ENCODE data around the gene B3GALT6.

Gene B3GALT6

DNA sequence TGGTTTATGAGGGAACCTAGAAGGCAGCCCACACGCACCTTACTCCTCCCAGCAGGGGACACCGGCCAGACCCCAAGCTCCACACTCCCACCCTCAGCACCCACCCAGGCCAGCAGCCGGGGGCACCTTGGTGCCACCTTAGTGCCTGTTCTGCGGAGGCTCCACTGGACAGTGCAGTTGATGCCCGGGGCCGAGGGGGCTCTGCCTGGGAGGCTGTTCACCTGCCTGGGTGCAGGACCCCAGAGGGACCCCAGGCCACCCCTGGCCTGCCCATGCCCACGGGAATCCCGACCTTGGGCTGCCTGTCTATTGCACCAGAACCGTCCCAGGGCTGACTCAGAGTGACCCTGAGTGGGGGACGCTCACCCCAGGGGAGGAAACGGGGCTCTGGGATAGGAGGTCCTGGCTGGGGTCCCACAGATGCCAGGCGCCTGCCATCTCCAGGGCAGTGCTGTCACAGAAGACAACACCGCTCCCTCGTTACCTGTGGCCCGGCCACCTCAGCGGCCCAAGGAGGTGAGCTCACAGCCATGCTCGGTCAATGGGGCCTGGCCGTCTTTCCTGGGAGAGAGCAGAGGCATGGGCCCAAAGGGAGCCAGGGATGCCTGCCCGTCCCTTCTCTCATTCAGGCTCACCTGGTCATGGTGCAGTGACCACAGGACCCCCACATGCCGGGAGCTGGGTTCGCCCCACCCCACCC lies 48.9 kb downstream of the B3GALT6 start:
- DNase-seq (ENCODE audit: low read depth in 1 of 2, low spot score in 1 of 2) = no peak
- TF ChIP-seq, protein P1, sequence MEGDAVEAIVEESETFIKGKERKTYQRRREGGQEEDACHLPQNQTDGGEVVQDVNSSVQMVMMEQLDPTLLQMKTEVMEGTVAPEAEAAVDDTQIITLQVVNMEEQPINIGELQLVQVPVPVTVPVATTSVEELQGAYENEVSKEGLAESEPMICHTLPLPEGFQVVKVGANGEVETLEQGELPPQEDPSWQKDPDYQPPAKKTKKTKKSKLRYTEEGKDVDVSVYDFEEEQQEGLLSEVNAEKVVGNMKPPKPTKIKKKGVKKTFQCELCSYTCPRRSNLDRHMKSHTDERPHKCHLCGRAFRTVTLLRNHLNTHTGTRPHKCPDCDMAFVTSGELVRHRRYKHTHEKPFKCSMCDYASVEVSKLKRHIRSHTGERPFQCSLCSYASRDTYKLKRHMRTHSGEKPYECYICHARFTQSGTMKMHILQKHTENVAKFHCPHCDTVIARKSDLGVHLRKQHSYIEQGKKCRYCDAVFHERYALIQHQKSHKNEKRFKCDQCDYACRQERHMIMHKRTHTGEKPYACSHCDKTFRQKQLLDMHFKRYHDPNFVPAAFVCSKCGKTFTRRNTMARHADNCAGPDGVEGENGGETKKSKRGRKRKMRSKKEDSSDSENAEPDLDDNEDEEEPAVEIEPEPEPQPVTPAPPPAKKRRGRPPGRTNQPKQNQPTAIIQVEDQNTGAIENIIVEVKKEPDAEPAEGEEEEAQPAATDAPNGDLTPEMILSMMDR (IDR thresholded peaks at IDR 0.05; ENCODE audit: insufficient read depth, low read length) = no peak
- TF ChIP-seq, protein P2, sequence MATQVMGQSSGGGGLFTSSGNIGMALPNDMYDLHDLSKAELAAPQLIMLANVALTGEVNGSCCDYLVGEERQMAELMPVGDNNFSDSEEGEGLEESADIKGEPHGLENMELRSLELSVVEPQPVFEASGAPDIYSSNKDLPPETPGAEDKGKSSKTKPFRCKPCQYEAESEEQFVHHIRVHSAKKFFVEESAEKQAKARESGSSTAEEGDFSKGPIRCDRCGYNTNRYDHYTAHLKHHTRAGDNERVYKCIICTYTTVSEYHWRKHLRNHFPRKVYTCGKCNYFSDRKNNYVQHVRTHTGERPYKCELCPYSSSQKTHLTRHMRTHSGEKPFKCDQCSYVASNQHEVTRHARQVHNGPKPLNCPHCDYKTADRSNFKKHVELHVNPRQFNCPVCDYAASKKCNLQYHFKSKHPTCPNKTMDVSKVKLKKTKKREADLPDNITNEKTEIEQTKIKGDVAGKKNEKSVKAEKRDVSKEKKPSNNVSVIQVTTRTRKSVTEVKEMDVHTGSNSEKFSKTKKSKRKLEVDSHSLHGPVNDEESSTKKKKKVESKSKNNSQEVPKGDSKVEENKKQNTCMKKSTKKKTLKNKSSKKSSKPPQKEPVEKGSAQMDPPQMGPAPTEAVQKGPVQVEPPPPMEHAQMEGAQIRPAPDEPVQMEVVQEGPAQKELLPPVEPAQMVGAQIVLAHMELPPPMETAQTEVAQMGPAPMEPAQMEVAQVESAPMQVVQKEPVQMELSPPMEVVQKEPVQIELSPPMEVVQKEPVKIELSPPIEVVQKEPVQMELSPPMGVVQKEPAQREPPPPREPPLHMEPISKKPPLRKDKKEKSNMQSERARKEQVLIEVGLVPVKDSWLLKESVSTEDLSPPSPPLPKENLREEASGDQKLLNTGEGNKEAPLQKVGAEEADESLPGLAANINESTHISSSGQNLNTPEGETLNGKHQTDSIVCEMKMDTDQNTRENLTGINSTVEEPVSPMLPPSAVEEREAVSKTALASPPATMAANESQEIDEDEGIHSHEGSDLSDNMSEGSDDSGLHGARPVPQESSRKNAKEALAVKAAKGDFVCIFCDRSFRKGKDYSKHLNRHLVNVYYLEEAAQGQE (IDR thresholded peaks at IDR 0.05; ENCODE audit: insufficient replicate concordance, low read depth) = no peak
- TF ChIP-seq GABPA (IDR thresholded peaks at IDR 0.05; ENCODE audit: low read depth) (no peak), POLR2AphosphoS5 (IDR thresholded peaks at IDR 0.05; ENCODE audit: low read depth) (no peak), SPI1 (IDR thresholded peaks at IDR 0.05; ENCODE audit: borderline replicate concordance, low read depth) (no peak)
- Histone ChIP-seq H3K27me3 (ENCODE audit: insufficient read depth, poor library complexity, severe bottlenecking) (no peaks in the 10 kb centered on the region), H3K27ac (replicated peaks) (no peak overlapping the region), H3K4me3 (replicated peaks; ENCODE audit: insufficient read depth, low read length) (no peak overlapping the region)

DNA sequence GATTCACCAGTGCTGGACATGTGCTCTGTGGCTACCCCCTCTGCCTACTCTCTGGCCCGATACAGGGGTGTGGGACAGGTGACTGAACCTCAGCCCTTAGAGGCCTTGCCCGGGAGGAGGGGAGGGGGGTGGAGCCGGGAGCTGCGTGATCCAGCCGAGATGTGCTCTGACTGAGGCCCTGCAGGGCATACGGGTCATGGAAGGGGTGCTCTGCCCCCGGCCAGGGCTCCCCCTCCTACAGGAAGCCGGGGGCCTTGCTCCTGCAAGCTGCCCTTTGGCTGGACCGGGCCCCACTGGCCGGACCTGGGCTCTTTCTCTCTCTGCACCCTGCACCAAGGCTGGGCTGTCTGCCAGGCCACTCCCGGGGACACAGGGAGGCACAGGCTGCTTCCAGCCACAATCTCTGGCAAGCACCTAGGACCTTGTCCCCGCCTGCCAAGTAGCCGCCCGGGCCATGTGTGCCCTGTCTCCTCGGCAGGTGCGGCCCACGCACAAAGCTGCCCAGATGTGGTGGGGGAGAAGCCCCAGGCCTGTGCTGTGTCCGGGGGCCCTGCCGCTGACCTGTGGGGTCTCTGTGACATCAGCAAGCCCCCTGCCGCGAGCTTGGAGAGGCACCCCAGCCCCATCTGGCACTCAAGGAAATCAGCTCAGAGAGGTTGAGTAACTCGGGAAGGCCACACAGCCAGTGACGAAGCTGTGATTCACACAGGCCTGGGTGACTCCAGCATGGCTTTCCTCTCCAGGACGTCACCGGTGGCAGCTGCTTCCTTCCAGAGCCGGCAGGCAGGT lies 49.7 kb downstream of the B3GALT6 start:
- Histone ChIP-seq H3K4me3 (replicated peaks; ENCODE audit: insufficient read depth, low read length) (no peak overlapping the region), H3K27ac (replicated peaks) (no peak overlapping the region), H3K27me3 (ENCODE audit: insufficient read depth, poor library complexity, severe bottlenecking) (no peaks in the 10 kb centered on the region)
- TF ChIP-seq, protein P2 (IDR thresholded peaks at IDR 0.05; ENCODE audit: insufficient replicate concordance, low read depth) = no peak
- no peak for TF ChIP-seq GABPA (IDR thresholded peaks at IDR 0.05; ENCODE audit: low read depth)
- TF ChIP-seq SPI1 (IDR thresholded peaks at IDR 0.05; ENCODE audit: borderline replicate concordance, low read depth) = no peak
- TF ChIP-seq POLR2AphosphoS5 (IDR thresholded peaks at IDR 0.05; ENCODE audit: low read depth) = no peak
- TF ChIP-seq, protein P1 (IDR thresholded peaks at IDR 0.05; ENCODE audit: insufficient read depth, low read length) = no peak
- no peak for DNase-seq (ENCODE audit: low read depth in 1 of 2, low spot score in 1 of 2)

DNA sequence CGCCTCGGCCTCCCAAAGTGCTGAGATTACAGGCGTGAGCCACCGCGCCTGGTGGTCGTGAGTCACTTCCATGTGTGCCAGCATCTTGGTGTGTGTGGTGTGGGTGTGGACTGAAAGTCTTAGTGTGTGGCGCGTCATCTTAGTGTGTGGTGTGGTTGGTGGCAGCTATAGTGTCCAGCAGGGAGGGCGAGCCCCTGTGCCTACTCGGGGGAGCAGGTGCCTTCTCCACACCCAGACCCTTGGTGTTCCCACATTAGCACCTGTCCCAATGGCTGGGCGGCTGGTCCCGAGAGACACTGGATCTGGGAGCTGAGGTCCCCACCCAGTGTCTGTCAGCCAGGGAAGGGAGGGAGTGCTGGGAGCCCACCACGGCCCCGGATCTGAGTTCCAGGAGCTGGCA lies 51.0 kb downstream of the B3GALT6 start:
- Histone ChIP-seq H3K4me3 (replicated peaks; ENCODE audit: insufficient read depth, low read length) (no peak overlapping the region), H3K27me3 (ENCODE audit: insufficient read depth, poor library complexity, severe bottlenecking) (no peaks in the 10 kb centered on the region), H3K27ac (replicated peaks) (no peak overlapping the region)
- no peak for DNase-seq (ENCODE audit: low read depth in 1 of 2, low spot score in 1 of 2)
- TF ChIP-seq GABPA (IDR thresholded peaks at IDR 0.05; ENCODE audit: low read depth) = no peak
- TF ChIP-seq, protein P2 (IDR thresholded peaks at IDR 0.05; ENCODE audit: insufficient replicate concordance, low read depth) = no peak
- TF ChIP-seq SPI1 (IDR thresholded peaks at IDR 0.05; ENCODE audit: borderline replicate concordance, low read depth) = no peak
- no peak for TF ChIP-seq POLR2AphosphoS5 (IDR thresholded peaks at IDR 0.05; ENCODE audit: low read depth)
- TF ChIP-seq, protein P1 (IDR thresholded peaks at IDR 0.05; ENCODE audit: insufficient read depth, low read length) = no peak

Measured in HL-60 (cell line).